Pulmonary artery endothelial cell (primary cell): ENCODE data around the gene EIF6. TPM values are rescaled to one million over a fixed set of nuclear protein-coding genes. Genes with fewer than 3 reads are reported as not detected.

Source experiments
- DNase-seq: peaks from one replicate; pipeline ENCODE4 v3.0.0-alpha.2; 2011; ENCODE audit warnings: low read depth, low spot score
- total RNA-seq: library from RNA; depleted of rRNA; stranded (reverse); fragments of >200 nt; gene quantifications from 2 replicates; pipeline ENCODE4 v1.2.3, GENCODE V29; 2014

Gene EIF6
- total RNA-seq, 1 donor from 2014 or later = 206 TPM

GRCh38 chr20:35295674-35296073 lies 11.1 kb upstream of the EIF6 start:
- DNase-seq = no peak

GRCh38 chr20:35295058-35295457 lies 10.5 kb upstream of the EIF6 start:
- no peak for DNase-seq

DNA sequence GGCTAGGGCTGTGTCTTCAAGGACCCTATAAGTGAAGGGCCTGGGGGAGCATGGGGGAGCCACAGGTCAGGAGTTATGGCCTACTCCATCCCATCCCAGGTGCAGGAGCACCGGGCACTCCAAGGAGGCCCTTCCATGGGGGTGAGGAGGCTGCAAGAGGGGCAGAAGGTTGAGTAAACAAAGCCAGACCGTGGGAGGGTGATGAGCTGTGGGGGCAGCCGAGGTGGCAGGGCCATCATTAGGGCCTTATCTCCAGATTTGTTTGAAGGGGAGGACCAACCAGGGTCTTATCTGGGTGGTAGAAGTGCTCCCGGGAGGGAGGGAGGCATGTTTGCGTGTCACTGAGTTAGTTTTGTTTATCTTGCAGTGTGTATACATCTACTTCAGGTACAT lies 9.7 kb upstream of the EIF6 start:
- no peak for DNase-seq

GRCh38 chr20:35293303-35294292 lies 9.0 kb upstream of the EIF6 start:
- no peak for DNase-seq

DNA sequence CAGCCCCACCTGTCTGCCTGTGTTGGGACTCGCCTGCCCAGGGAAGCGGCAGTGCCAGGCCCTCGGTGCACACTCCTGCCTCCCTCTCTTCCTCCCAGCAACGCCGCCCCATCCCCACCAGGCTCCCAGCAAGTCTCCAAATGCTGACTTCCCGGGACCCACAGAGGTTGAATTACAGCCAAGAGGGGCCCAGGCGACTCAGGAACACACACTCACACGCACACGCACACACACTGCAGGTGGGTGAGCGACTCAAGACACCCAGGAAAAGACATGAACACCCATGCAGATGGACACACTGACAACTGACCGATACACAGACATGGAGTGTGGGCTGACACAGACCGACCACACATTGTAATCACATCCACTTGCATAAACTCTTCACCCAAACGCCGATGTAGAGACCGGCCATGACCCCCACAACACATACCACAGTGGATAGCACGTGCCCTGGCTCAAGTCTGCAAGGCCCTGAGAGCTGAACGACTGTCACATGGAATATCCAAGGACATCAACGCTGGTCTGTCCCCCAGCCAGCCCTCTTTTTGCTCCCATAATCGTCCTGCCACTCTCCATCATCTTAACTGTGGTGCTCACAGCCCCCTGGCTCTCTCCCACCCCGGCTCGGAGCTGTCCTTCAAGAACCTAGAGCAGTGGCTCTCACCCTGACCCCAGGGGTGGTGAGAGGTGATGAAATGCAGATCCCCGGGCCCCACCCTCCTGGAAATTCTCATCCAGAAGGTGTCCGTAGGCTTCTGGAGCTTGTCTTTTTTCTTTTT lies 8.1 kb upstream of the EIF6 start:
- DNase-seq = no peak

DNA sequence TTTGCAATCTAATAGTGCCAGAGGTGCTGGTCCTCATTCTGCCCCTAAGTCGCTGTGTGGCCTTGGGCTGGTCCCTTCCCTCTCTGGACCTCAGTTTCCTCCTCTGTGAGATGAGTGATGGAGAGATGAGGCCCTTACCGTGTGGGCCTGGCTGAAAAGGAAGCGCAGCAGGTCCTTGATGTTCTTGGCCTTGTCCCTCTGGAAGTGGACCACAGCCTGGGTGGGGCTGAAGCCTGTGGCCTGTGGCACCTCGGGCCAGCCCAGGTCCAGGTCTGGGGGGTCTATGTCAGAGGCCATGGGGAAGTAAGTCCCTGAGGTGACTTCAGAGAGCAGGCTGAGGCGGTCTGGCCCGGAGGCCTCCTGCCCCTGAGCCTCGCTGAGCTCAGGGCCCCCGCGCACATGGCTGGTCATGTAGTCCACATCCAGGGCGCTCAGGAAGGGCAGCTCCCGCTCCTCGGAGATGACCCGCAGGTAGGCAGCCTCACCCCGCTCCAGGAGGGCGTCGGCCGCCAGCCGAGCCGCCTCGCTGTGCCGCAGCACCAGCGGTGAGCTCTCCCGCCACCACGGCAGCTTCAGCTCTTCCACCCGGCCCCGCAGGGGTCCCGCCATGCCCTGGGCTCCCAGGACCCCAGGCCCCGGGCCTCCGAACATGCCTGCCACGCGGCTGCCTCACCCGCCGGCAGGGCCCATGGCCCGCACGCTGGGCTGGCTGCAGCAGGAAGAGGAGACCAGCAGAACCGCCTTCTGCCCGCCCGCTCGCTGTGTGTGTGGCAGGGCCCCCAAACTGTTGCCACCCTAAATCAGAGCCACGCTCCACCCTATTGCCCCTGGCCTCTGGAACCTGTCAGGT lies 7.3 kb upstream of the EIF6 start, which contains the start of gene FAM83C:
Gene FAM83C, minus strand, starts transcription at position 772 of the 850 bp plus-strand sequence. Its CDS starts 121 bp downstream, at position 651.
- no peak for DNase-seq

DNA sequence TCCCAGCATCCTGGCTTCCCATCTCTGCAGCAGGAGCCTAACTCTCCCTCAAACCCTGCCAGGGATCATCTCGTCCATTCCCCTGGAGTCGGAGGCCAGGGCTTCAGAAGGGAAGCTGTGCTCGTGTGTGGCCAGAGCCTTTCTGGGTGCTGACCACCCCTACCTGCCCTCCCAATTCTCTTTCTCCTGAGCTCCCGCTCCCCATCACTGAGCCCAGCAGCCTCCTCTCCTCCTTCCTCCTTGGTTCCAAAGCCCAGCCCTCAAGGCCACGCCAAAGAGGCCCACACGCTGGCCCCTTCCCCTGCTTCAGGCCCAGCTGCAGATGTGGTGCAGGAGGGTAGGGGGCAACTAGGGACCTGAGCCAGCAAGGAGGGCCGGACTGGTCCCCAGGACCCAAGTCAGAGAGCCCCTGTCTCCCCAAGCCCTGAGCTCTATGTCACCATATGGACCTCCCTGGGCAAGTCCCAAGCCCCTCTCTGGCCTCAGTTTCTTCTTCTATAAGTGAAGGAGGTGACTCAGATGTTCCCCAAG lies 6.4 kb upstream of the EIF6 start:
- DNase-seq = no peak

- DNase-seq = no peak
Measured at GRCh38 chr20:35290186-35290886, 5.8 kb upstream of the EIF6 start.

GRCh38 chr20:35288325-35289060 lies 3.9 kb upstream of the EIF6 start:
- no peak for DNase-seq

DNA sequence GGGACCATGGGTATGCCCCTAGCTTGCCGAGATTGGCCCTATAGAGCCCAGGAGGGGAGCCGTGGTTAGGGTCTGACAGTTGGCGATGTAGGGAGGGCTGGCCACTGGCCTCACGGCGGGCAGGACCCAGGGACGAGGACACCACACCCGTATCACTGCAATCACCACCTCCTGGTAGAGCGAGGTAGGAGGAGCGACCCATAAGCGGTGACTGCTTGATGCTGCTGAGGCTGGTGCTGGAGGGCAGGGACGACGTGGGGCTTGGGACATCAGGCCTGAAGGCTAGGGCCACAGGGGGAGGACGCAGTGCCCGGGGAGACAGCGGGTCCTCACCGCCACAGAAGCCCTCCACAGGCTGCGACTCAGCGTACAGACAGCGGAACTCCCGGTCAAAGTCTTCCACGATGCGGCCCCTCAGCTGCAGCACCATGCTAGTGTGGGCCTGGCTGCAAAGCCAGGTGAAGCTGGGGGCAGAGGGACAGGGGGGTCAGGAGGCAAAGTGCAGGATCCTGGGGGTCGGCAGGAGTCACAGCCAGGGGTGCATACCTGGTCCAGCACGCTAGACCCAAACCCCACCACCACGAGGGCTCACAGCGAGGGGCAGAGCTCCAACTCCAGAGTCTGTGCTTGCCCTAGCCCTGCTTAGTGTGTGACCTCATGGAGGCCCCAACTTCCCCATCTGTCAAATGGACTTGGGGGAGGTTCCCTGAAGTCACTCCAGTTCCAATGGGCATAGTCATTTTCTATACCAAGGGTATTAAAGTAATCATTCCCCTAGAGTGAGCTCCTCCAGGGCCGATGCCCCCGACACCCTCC lies 3.1 kb upstream of the EIF6 start:
- DNase-seq = no peak

DNA sequence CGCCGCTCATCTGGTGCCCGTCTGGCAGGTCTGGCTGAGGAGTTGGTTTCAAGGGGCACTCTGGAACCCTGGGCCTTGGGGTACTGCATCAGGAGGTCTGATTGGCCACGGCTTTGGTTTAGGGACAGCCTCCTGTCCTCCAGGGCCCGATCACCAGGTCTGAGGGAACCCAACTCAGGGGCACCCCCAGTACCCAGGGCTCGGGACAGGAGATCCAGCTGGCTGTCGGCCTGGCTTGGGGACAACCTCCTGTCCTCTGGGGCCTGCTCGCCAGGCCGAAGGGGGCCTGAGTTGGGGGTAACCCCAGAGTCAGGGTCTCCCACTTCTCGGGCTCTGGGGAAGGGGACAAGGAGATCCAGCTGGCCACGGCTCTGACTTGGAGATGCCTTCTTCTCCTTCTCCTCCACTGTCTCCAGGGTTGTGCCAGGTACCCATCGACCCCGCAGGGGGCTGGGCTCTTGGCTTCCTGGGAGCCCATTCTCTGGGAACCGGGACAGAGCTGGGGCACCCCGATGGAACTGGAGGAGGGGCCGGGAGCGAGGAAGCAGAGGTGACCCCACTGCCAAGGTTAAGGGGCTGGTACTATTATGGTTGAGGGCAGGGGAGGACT lies 2.4 kb upstream of the EIF6 start:
- DNase-seq = no peak

GRCh38 chr20:35286077-35286898 lies 1.7 kb upstream of the EIF6 start:
- no peak for DNase-seq

GRCh38 chr20:35285806-35286076 lies 1.2 kb upstream of the EIF6 start:
- DNase-seq = no peak

DNA sequence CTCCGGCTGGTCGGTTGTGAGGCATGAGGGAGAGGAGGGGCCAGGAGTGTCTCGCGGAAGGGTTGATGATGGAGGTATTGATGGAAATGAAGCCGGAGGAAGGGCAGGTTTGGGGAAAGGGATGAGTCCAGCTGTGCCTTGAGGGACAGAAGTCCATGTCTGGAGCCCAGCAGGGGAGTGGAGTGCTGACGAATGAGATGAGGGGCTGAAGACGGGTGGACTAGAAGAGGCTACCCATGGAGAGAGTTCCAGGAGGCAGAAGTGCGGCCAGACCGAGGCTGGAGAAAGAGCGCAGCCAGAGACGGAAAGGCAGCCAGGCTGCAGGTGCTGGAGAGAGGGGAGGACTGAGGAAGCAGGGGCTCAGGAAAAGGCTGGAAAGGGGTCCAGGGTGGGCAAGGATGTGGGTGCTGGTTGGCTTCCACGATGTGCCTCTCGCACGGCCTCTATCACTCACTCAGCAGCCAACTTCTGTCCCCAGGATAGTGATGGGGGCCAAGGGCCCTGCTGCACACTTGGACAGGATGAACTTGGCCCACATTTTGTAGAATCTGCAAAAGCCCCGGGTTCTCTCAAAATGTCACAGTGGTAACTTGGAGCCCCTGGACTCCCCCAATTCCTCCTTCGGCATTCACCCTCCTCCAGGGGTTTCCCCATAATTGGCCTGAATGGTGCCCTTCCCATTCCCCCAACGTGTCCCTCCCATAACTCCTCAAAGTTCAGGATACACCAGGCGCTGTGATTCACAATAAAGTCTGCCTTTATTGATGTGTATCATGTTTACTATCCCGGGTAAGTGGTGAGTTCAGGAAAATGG lies 627 bp upstream of the EIF6 start:
- DNase-seq = no peak

GRCh38 chr20:35283441-35284266 lies 918 bp downstream of the EIF6 start:
- no peak for DNase-seq

DNA sequence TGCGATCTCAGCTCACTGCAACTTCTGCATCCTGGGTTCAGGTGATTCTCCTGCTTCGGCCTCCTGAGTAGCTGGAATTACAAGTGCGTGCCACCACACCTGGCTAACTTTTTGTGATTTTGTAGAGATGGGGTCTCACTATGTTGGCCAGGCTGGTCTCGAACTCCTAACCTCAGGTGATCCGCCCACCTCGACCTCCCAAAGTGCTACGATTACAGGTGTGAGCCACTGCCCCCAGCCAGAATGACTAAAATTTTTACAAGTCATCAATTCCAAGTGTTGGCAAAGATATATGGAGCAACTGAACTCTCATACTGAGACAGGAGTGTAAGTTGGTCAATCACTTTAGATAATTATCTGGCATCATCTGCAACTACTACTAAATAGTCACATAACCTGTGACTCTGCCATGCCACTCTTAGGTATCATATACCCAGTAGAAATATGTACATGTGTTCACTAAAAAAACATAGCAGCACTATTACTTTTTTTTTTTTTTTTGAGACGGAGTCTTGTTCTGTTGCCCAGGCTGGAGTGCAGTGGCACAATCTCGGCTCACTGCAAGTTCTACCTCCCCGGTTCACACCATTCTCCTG lies 3.0 kb downstream of the EIF6 start:
- DNase-seq = no peak
